IMR-90 (cell line): ENCODE results near the gene ARID4B. TPM values are rescaled to one million over a fixed set of nuclear protein-coding genes. Genes with fewer than 3 reads are reported as not detected.
A peak's percentile ranks its signal among the peaks of the same experiment; 100 is the strongest.

Experiments
- ATAC-seq: fragments of 200-7000 bp; cut with Tn5 transposase; 2 replicates; pipeline ENCODE4 v1.9.1; 2020; ENCODE audit warnings: low read depth, mild to moderate bottlenecking, moderate library complexity
- BruUV-seq: library from RNA; stranded (reverse); fragments of 400-500 nt; replicated peaks from 2 replicates; lab custom pipeline; 2021; lab: Mats Ljungman, UMichigan
- CTCF ChIA-PET: fragments of 300-600 bp; formaldehyde crosslinking; extraction: SDS; loops from one replicate; lab custom pipeline; 2021; ENCODE audit warnings: antibody characterized with exemption; lab: Yijun Ruan, JAX
- POLR2A ChIA-PET: fragments of 300-600 bp; sonication (Branson Sonifier 250); formaldehyde crosslinking; loops from one replicate; lab custom pipeline; 2022; ENCODE audit warnings: antibody characterized with exemption; ENCODE audit not compliant: unreplicated experiment; lab: Charles Lee
- DNase-seq: peaks from one replicate; pipeline ENCODE4 v3.0.0; 2013
- H2AFZ ChIP-seq: replicated peaks from 2 replicates; pipeline ENCODE3; 2013; ENCODE audit warnings: low read length, mild to moderate bottlenecking; ENCODE audit not compliant: poor library complexity
- H2AK5ac ChIP-seq: 2 replicates; pipeline ENCODE4 v1.6.1; 2013; ENCODE audit warnings: low read depth, low read length, inconsistent platforms
- H2AK9ac ChIP-seq: replicated peaks from 2 replicates; pipeline ENCODE3; 2013; ENCODE audit warnings: mild to moderate bottlenecking, low read depth, low read length, moderate library complexity; ENCODE audit not compliant: poor library complexity
- H2BK120ac ChIP-seq: 2 replicates; pipeline ENCODE4 v1.6.1; 2013; ENCODE audit warnings: low read depth, low read length, inconsistent platforms
- H2BK15ac ChIP-seq: 3 replicates; pipeline ENCODE4 v1.6.1; 2013; ENCODE audit warnings: low read depth, low read length, inconsistent platforms
- H2BK20ac ChIP-seq: 2 replicates; pipeline ENCODE4 v1.6.1; 2013; ENCODE audit warnings: low read depth, mild to moderate bottlenecking, inconsistent platforms, low read length, moderate library complexity
- H2BK5ac ChIP-seq: 2 replicates; pipeline ENCODE4 v1.6.1; 2013; ENCODE audit warnings: mild to moderate bottlenecking, low read depth, low read length, inconsistent platforms; ENCODE audit not compliant: poor library complexity, severe bottlenecking
- H3K14ac ChIP-seq: replicated peaks from 2 replicates; pipeline ENCODE4 v1.6.1; 2013; ENCODE audit warnings: low read depth, low read length, inconsistent platforms
- H3K18ac ChIP-seq: 2 replicates; pipeline ENCODE4 v1.6.1; 2013; ENCODE audit warnings: low read depth, low read length, control low read depth
- H3K23ac ChIP-seq: 2 replicates; pipeline ENCODE4 v1.6.1; 2013; ENCODE audit warnings: low read depth, low read length, inconsistent platforms
- H3K27ac ChIP-seq: 2 replicates; pipeline ENCODE4 v1.5.1; 2013; ENCODE audit warnings: mild to moderate bottlenecking, control low read depth, low read length; ENCODE audit not compliant: insufficient read depth
- H3K27me3 ChIP-seq: 2 replicates; pipeline ENCODE4 v1.6.1; 2013; ENCODE audit warnings: low read length; ENCODE audit not compliant: control insufficient read depth, insufficient read depth
- H3K36me3 ChIP-seq: 2 replicates; pipeline ENCODE4 v1.6.1; 2013; ENCODE audit warnings: low read length, mixed read lengths; ENCODE audit not compliant: control insufficient read depth, insufficient read depth
- H3K4ac ChIP-seq: 2 replicates; pipeline ENCODE4 v1.6.1; 2013; ENCODE audit warnings: low read depth, low read length, inconsistent platforms
- H3K4me1 ChIP-seq: 2 replicates; pipeline ENCODE4 v1.6.1; 2013; ENCODE audit warnings: low read length, mixed read lengths; ENCODE audit not compliant: control insufficient read depth, insufficient read depth
- H3K4me2 ChIP-seq: 2 replicates; pipeline ENCODE4 v1.6.1; 2013; ENCODE audit warnings: low read depth, mild to moderate bottlenecking, control low read depth, low read length, moderate library complexity
- H3K4me3 ChIP-seq: 2 replicates; pipeline ENCODE4 v1.5.1; 2013; ENCODE audit warnings: low read depth, mild to moderate bottlenecking, control low read depth, low read length, moderate library complexity; ENCODE audit not compliant: insufficient read depth
- H3K56ac ChIP-seq: 2 replicates; pipeline ENCODE4 v1.6.1; 2013; ENCODE audit warnings: low read length, inconsistent platforms; ENCODE audit not compliant: insufficient read depth; ENCODE audit errors: extremely low read depth
- H3K79me1 ChIP-seq, 2 experiments: 2 replicates each; pipeline ENCODE4 v1.6.1; 2013; ENCODE audit warnings: low read length in 2 of 2, inconsistent platforms in 1 of 2, low read depth in 1 of 2
- H3K9ac ChIP-seq: 2 replicates; pipeline ENCODE4 v1.6.1; 2013; ENCODE audit warnings: low read depth, low read length, control low read depth
- H3K9me1 ChIP-seq: 2 replicates; pipeline ENCODE4 v1.6.1; 2013; ENCODE audit warnings: low read length, inconsistent platforms; ENCODE audit not compliant: insufficient read depth
- H3K9me3 ChIP-seq: 2 replicates; pipeline ENCODE4 v1.6.1; 2013; ENCODE audit warnings: low read length; ENCODE audit not compliant: control insufficient read depth, insufficient read depth
- H4K20me1 ChIP-seq: 2 replicates; pipeline ENCODE4 v1.6.1; 2013; ENCODE audit warnings: low read length, inconsistent platforms; ENCODE audit not compliant: insufficient read depth
- H4K5ac ChIP-seq: 2 replicates; pipeline ENCODE4 v1.6.1; 2013; ENCODE audit warnings: mild to moderate bottlenecking, low read depth, low read length, control low read depth
- H4K8ac ChIP-seq, 2 experiments: 2 replicates each; pipeline ENCODE4 v1.6.1; 2013; ENCODE audit warnings: low read depth in 2 of 2, low read length in 2 of 2, control low read depth in 1 of 2, inconsistent platforms in 1 of 2
- H4K91ac ChIP-seq: 2 replicates; pipeline ENCODE4 v1.6.1; 2013; ENCODE audit warnings: low read depth, low read length, inconsistent platforms; ENCODE audit not compliant: insufficient read depth
- CTCF ChIP-seq: conservative IDR thresholded peaks from 2 replicates; pipeline ENCODE4 v1.5.1; 2012; ENCODE audit warnings: mild to moderate bottlenecking, low read depth, low read length, improper control_type of control experiment
- POLR2A ChIP-seq: IDR thresholded peaks from 2 replicates; pipeline ENCODE4 v1.6.1; 2012; ENCODE audit warnings: mild to moderate bottlenecking, low read depth, low read length
- SMC3 ChIP-seq: fragments of 150-350 bp; IDR thresholded peaks from 2 replicates; pipeline ENCODE4 v1.6.1; 2016; ENCODE audit warnings: low read depth, mild to moderate bottlenecking, antibody characterized with exemption, low read length, moderate library complexity
- WGBS, 2 experiments: methylation state at CpG; one replicate each; pipeline versions ENCODE4 v1.1.5 to v1.1.7; 2013; ENCODE audit warnings: missing lambda C conversion rate in 2 of 2; ENCODE audit not compliant: insufficient read length in 1 of 2; ENCODE audit errors: extremely low coverage in 2 of 2; 5-methylcytosine and 5-hydroxymethylcytosine counted together
- dilution Hi-C: fragments of 300-500 bp; cut with HindIII; formaldehyde crosslinking; loops from one replicate; pipeline ENCODE4 v1.14.3; 2018; ENCODE audit warnings: low sequenced_read_pairs; ENCODE audit not compliant: unreplicated experiment
- in situ Hi-C: fragments of 300-500 bp; cut with MboI; formaldehyde crosslinking; loops from 3 replicates; pipeline ENCODE4 v1.14.3; 2019; ENCODE audit warnings: low sequenced_read_pairs, inconsistent platforms, mixed read lengths
- intact Hi-C: fragments of 100-400 bp; cut with micrococcal nuclease; formaldehyde crosslinking; loops from 2 replicates; pipeline ENCODE4 v1.10.0; 2022
- polyA plus RNA-seq, 3 experiments: library from polyadenylated mRNA; depleted of rRNA; stranded (reverse); fragments of >200 nt; gene quantifications; 2 replicates each; pipeline ENCODE4 v1.2.3, GENCODE V29; 2012; ENCODE audit warnings: low replicate concordance in 1 of 3
- total RNA-seq: library from RNA; depleted of rRNA; stranded (reverse); fragments of >200 nt; gene quantifications from 2 replicates; pipeline ENCODE4 v1.2.3, GENCODE V29; 2012

ARID4B gene
- total and polyA plus RNA-seq, 2 of the 4 experiments (the other 2 are of a cell fraction) = 8.5 to 16.0 TPM

- no peak overlapping the region for H3K18ac ChIP-seq
- H4K20me1 ChIP-seq = peaks cover 72% of the 10 kb centered on the region
- in situ Hi-C loops = no loop called here
- no peak overlapping the region for H2BK120ac ChIP-seq
- no TSS peak for BruUV-seq
- POLR2A ChIA-PET = no interaction called here
- H2AK9ac ChIP-seq = no peak overlapping the region
- H3K4ac ChIP-seq = no peak overlapping the region
- H3K79me1 ChIP-seq = peaks cover 24 to 58% of the 10 kb centered on the region in 2 experiments
- H4K91ac ChIP-seq = no peak overlapping the region
- CTCF ChIA-PET = no interaction called here
- H3K9me1 ChIP-seq = peaks cover 10% of the 10 kb centered on the region
- no peak overlapping the region for H4K5ac ChIP-seq
- DNase-seq (peak; percentile 31), ATAC-seq (peak; percentile 29; the same call in 1 of the 2 replicates)
- no peak overlapping the region for H2AFZ ChIP-seq
- H3K9me3 ChIP-seq = no peaks in the 10 kb centered on the region
- no peak overlapping the region for H3K9ac ChIP-seq
- H3K36me3 ChIP-seq = no peaks in the 10 kb centered on the region
- H3K4me2 ChIP-seq = no peak overlapping the region
- H4K8ac ChIP-seq = no peak overlapping the region
- no peak overlapping the region for H2BK5ac ChIP-seq
- no peak overlapping the region for H3K56ac ChIP-seq
- H3K23ac ChIP-seq = no peak overlapping the region
- H3K27me3 ChIP-seq = no peaks in the 10 kb centered on the region
- no CpG with 5 or more reads among the region's 3 CpGs for WGBS, 2 experiments
- H3K27ac ChIP-seq = no peak overlapping the region
- no peak overlapping the region for H3K14ac ChIP-seq
- no peak overlapping the region for H2BK20ac ChIP-seq
- peaks cover under 1% of the 10 kb centered on the region for H3K4me1 ChIP-seq
- no peak overlapping the region for H3K4me3 ChIP-seq
- no peak overlapping the region for H2AK5ac ChIP-seq
- intact Hi-C loops = no loop called here
- TF ChIP-seq POLR2A (no peak), SMC3 (no peak), CTCF (no peak)
- H2BK15ac ChIP-seq = no peak overlapping the region
- dilution Hi-C loops = no loop called here
Observed at GRCh38 chr1:235265900-235266299, 62.1 kb downstream of the ARID4B start.
